Adrenal gland (tissue), 5 donors: ENCODE data around the gene PLA2G2C.

Experiments used
- POLR2A ChIP-seq, 2 donors: fragments of 450-650 bp; IDR thresholded peaks; one replicate each; pipeline ENCODE4 v1.6.1; 2017; ENCODE audit warnings: antibody characterized with exemption in 2 of 2, mild to moderate bottlenecking in 2 of 2, moderate library complexity in 1 of 2
- TF ChIP-seq, protein P1 (sequence below), 6 experiments: fragments of 450-650 bp in 4 of 6; fragments of 200-600 bp in 2 of 6; sonication (generic) in 1 of 6; IDR thresholded peaks; 1 replicate in 5 of 6; 2 replicates in 1 of 6; pipeline versions ENCODE4 v1.5.1 to v1.8.0; 2016 to 2021; ENCODE audit warnings: antibody characterized with exemption in 6 of 6, mild to moderate bottlenecking in 2 of 6, moderate library complexity in 1 of 6
- donor health status: DM: no; HTN: no; CAD: no.

DNA sequence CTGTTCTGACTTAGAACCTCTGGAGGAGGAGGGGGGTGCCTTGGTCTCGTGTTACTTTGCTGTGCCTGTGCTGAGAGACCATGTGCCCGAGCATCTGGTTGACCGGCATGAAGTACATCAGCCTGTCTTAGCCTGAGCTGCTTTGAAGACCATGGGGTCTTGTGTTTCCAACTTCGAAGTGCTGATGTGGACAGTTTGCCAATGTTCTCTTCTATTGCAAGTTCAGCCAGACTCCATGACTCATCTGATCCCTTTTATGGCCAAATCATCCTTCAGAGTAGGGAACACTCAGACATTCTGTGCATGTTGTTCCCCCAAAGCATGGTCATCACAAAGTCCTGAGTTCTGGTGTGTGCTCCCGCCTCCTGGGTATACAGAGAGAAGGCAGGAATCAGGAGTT, 6.0 kb upstream of the PLA2G2C start:
- no peak for TF ChIP-seq POLR2A (IDR thresholded peaks at IDR 0.05)
- TF ChIP-seq, protein P1, sequence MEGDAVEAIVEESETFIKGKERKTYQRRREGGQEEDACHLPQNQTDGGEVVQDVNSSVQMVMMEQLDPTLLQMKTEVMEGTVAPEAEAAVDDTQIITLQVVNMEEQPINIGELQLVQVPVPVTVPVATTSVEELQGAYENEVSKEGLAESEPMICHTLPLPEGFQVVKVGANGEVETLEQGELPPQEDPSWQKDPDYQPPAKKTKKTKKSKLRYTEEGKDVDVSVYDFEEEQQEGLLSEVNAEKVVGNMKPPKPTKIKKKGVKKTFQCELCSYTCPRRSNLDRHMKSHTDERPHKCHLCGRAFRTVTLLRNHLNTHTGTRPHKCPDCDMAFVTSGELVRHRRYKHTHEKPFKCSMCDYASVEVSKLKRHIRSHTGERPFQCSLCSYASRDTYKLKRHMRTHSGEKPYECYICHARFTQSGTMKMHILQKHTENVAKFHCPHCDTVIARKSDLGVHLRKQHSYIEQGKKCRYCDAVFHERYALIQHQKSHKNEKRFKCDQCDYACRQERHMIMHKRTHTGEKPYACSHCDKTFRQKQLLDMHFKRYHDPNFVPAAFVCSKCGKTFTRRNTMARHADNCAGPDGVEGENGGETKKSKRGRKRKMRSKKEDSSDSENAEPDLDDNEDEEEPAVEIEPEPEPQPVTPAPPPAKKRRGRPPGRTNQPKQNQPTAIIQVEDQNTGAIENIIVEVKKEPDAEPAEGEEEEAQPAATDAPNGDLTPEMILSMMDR (IDR thresholded peaks at IDR 0.05), result no peak
